Measurements from ENCODE around the gene PRUNE2.
A peak's percentile ranks its signal among the peaks of the same experiment; 100 is the strongest.

The PRUNE2 gene

GRCh38 chr9:76912636-76913275 is 6.8 kb upstream of the PRUNE2 start:
- TF ChIP-seq, protein P1, sequence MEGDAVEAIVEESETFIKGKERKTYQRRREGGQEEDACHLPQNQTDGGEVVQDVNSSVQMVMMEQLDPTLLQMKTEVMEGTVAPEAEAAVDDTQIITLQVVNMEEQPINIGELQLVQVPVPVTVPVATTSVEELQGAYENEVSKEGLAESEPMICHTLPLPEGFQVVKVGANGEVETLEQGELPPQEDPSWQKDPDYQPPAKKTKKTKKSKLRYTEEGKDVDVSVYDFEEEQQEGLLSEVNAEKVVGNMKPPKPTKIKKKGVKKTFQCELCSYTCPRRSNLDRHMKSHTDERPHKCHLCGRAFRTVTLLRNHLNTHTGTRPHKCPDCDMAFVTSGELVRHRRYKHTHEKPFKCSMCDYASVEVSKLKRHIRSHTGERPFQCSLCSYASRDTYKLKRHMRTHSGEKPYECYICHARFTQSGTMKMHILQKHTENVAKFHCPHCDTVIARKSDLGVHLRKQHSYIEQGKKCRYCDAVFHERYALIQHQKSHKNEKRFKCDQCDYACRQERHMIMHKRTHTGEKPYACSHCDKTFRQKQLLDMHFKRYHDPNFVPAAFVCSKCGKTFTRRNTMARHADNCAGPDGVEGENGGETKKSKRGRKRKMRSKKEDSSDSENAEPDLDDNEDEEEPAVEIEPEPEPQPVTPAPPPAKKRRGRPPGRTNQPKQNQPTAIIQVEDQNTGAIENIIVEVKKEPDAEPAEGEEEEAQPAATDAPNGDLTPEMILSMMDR (IDR thresholded peaks at IDR 0.05; ENCODE audit: low read depth, low read length, missing control alignments) = no peak
- no peak overlapping the region for H3K4me3 ChIP-seq (replicated peaks; ENCODE audit: low read depth, low read length)
- DNase-seq (ENCODE audit: extremely low read depth, low read depth) = no peak

- TF ChIP-seq, protein P1 (IDR thresholded peaks at IDR 0.05; ENCODE audit: low read depth, low read length, missing control alignments) = no peak
- no peak overlapping the region for H3K4me3 ChIP-seq (replicated peaks; ENCODE audit: low read depth, low read length)
- no peak for DNase-seq (ENCODE audit: extremely low read depth, low read depth)
These were observed 6.1 kb upstream of the PRUNE2 start for GRCh38 chr9:76911971-76912370.

- DNase-seq (ENCODE audit: extremely low read depth, low read depth) = no peak
- no peak overlapping the region for H3K4me3 ChIP-seq (replicated peaks; ENCODE audit: low read depth, low read length)
- TF ChIP-seq, protein P1 (IDR thresholded peaks at IDR 0.05; ENCODE audit: low read depth, low read length, missing control alignments) = no peak
These were observed 4.9 kb upstream of the PRUNE2 start for GRCh38 chr9:76910861-76911260.

DNA sequence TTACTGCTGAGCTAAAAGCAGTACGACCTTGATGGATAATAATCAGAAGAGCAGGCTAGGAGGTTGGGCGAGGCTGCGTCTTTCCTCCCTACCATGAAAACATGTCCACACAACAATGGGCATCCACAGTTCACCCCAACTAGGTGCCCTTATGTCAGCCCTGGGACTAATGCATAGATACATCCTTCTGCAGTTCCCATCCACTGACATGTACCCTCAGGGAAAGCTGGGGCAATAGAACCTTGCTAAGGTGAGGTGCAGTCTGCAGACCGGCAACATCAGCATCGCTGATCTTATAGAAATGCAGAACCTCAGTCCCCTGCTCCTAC is 697 bp upstream of the PRUNE2 start:
- no peak for DNase-seq (ENCODE audit: extremely low read depth, low read depth)
- TF ChIP-seq, protein P1 (IDR thresholded peaks at IDR 0.05; ENCODE audit: low read depth, low read length, missing control alignments) = no peak
- no peak overlapping the region for H3K4me3 ChIP-seq (replicated peaks; ENCODE audit: low read depth, low read length)

GRCh38 chr9:76904661-76905457 is 1.1 kb downstream of the PRUNE2 start:
- H3K4me3 ChIP-seq (replicated peaks; ENCODE audit: low read depth, low read length) = peak overlapping the region; percentile 39; the same call in 1 of the 2 replicates
- TF ChIP-seq, protein P1 (IDR thresholded peaks at IDR 0.05; ENCODE audit: low read depth, low read length, missing control alignments) = no peak
- DNase-seq (ENCODE audit: extremely low read depth, low read depth) = no peak

- TF ChIP-seq, protein P1 (IDR thresholded peaks at IDR 0.05; ENCODE audit: low read depth, low read length, missing control alignments) = no peak
- H3K4me3 ChIP-seq (replicated peaks; ENCODE audit: low read depth, low read length) = no peak overlapping the region
- DNase-seq (ENCODE audit: extremely low read depth, low read depth) = no peak
These were observed 3.5 kb downstream of the PRUNE2 start for GRCh38 chr9:76902395-76902794.

All from HFF-Myc (cell line).